Omental fat pad (tissue), 4 donors: ENCODE data around the gene GALNT17. TPM values are rescaled to one million over a fixed set of nuclear protein-coding genes. Genes with fewer than 3 reads are reported as not detected.

Experiments used
- ATAC-seq: fragments of 150-250 bp; one replicate; pipeline ENCODE4 v1.9.1; 2016; ENCODE audit warnings: mild to moderate bottlenecking, moderate library complexity; ENCODE audit not compliant: low FRiP score
- DNase-seq: peaks from one replicate; pipeline ENCODE4 v3.0.0-alpha.2; 2019; ENCODE audit warnings: low spot score
- total RNA-seq, 4 donors: library from RNA; depleted of rRNA; stranded (reverse); fragments of >200 nt; gene quantifications; one replicate each; pipeline ENCODE4 v1.1.0, GENCODE V29; 2016
- TF ChIP-seq, protein P1 (sequence below), 3 donors: fragments of 450-650 bp; IDR thresholded peaks; one replicate each; pipeline ENCODE4 v1.5.1; 2016 to 2017; ENCODE audit warnings: antibody characterized with exemption in 3 of 3, mild to moderate bottlenecking in 3 of 3, moderate library complexity in 2 of 3

The GALNT17 gene
- total RNA-seq, 4 donors from 2014 or later, result 1.6 to 12.6 (median 2.9) TPM

DNA sequence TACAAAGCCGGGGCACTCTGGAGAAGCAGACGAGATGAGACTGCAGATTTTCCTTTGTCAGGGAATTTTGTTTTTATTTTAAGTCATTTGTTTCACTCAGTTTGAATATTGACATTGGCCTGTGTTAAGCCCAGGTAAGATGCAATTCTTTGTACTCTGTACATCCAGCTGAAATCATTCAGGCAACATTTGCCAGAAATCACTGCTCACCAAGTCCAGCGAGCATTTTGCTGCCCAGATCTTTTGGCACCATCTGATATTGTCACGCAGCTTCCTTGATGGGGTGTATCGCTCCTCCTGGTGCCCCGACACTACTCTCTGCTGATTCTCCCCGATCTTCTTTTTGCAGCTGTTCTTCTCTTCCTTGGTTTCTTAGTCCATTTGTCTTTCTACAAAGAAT, 261.7 kb downstream of the GALNT17 start:
- no peak for ATAC-seq
- no peak for DNase-seq
- TF ChIP-seq, protein P1, sequence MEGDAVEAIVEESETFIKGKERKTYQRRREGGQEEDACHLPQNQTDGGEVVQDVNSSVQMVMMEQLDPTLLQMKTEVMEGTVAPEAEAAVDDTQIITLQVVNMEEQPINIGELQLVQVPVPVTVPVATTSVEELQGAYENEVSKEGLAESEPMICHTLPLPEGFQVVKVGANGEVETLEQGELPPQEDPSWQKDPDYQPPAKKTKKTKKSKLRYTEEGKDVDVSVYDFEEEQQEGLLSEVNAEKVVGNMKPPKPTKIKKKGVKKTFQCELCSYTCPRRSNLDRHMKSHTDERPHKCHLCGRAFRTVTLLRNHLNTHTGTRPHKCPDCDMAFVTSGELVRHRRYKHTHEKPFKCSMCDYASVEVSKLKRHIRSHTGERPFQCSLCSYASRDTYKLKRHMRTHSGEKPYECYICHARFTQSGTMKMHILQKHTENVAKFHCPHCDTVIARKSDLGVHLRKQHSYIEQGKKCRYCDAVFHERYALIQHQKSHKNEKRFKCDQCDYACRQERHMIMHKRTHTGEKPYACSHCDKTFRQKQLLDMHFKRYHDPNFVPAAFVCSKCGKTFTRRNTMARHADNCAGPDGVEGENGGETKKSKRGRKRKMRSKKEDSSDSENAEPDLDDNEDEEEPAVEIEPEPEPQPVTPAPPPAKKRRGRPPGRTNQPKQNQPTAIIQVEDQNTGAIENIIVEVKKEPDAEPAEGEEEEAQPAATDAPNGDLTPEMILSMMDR (IDR thresholded peaks at IDR 0.05), result no peak

DNA sequence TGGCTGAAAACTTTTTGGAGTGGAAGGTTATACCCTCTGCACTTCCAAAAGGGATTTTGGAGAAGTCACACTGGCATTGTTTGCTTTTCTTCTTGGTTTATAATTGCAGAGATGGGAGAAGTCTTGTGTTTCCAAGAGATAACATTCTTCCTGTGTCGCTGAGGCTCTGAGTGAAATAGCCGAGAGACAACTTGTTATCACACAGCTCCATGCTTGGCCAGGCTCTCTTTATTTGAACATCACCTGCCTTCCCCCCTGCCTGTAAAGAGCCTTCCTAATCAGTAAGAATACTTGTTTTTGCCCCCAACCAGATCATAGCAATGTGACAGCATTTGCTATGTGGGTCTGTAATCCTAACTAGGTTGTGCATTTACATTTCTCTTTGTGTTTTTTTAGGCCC, 270.7 kb downstream of the GALNT17 start:
- TF ChIP-seq, protein P1 (IDR thresholded peaks at IDR 0.05), result no peak
- ATAC-seq (no peak), DNase-seq (no peak)

DNA sequence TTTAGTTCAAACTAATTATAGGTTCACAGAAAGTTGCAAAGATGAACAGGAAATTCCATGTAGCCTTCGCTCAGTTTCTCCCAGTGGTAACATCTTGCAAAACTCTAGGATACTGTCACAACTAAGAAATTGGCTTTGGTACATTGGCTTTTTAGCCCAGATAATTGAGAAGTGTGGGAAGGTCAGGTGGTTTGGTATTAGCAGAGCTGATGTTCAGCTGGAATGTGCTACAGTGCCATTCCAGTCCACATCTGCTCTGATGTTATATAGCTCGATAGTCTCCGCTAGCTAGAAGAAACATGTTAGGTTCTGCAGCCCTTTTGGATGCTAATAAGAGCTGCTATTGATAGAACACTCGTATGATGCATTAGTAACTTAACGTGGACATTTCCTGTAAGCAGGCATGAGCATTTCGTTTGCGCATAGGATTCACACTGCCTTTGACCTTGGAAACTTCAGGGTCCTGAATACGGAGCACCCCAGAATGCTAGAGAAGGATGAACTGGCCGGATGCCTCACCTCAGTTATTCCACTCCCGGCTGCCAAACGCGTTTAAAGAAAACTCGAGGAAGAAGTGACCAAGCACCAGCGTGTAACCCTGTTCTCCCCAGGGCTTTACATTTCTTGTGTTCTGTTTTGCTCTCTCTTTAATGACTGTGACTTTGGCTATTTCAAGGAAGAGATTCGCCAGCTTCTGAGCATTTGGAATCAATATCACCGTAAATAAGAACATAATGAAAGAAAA, 271.4 kb downstream of the GALNT17 start:
- TF ChIP-seq, protein P1 (IDR thresholded peaks at IDR 0.05), result no peak
- no peak for DNase-seq
- no peak for ATAC-seq

DNA sequence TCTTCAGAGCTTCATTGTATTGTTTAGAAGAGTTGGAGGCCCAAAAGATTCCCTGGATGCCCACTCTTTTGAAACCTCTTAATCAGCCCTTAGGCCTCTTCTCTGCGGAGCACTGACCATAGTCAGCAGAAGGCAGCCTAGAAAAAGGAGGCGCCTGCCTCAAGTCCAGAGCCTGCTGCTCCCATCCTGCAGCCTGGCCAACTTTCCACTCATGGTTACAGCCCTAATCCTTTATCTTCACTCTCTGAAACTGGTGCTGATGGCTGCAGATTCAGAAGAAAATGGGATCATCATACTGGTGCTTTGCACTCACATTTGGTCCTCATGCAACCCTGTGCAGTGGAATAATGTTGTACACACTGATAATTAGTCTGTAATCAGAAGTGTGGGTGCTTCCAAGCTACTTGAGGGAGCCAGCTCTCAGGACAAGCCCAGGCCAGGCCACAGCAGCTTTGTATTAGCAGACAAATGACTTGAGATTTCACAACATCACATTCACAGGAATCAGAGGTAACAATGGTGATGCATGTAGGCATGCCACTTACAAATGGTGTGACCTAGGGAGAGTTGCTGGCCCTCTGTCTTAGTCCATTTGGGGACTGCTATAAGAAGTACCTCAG, 272.9 kb downstream of the GALNT17 start:
- TF ChIP-seq, protein P1 (IDR thresholded peaks at IDR 0.05), result no peak

DNA sequence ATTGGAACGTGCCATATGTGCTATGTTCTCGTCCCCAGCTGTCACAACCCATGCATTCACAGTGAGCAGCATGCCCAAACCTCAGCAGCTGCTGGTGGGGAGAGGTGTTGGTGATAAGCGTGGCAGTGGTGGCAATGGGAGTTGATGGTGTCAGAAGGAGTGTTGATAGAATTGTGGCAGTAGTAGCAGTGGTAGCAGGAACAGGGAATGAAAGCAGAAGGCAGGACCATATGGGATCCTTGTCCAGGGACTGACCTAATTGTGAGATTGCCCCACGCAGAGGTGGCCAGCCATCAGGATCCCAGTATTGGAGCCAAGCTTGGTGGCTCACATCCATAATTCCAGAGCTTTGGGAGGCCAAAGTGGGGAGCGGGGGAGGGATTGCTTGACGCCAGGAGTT, 276.3 kb downstream of the GALNT17 start:
- ATAC-seq (no peak), DNase-seq (no peak)
- TF ChIP-seq, protein P1 (IDR thresholded peaks at IDR 0.05), result no peak

More for the DNA sequence above, 272.9 kb downstream of the GALNT17 start:
- no peak for DNase-seq
- ATAC-seq, result no peak

DNA sequence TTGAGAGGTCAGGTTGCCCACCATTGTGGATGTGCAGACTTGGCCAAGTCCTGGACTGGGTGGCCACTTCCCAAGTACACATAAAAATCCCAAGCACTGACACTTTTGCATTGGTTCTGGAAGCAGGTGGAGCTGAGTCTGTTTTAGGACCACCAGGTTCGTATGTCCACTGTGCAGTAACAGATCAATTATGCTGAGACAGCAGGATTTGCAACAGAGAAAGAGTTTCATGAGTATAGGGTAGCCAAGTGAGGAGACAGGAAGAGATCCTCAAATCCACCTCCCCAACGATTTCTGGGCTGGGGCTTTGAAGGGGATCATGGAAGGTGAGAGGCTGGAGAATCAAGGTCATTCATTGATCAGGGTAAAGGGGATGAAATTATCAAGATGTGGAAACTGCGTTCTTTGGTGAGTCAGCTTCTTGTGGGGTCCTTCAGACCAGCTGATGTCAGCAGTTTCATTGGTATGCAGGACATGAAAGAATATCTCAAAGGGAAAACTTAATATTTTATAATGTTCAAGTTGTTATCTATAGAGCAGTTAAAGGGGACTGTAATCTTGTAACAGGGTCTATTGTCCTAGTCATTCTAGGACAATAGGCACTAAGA, 277.7 kb downstream of the GALNT17 start:
- TF ChIP-seq, protein P1 (IDR thresholded peaks at IDR 0.05), result no peak
- DNase-seq, result no peak
- no peak for ATAC-seq
